Naive thymus-derived CD4-positive, alpha-beta T cell (primary cell): ENCODE results near the gene ARHGAP4. TPM values are rescaled to one million over a fixed set of nuclear protein-coding genes. Genes with fewer than 3 reads are reported as not detected.

Experiments used
- ATAC-seq: fragments of 150-1000 bp; cut with Tn5 transposase; 2 replicates; pipeline ENCODE4 v1.10.0; 2021; ENCODE audit warnings: mild to moderate bottlenecking, moderate library complexity
- CTCF ChIA-PET: fragments of 350-600 bp; sonication (Branson Sonifier 250); formaldehyde crosslinking; loops from one replicate; lab custom pipeline; 2021; ENCODE audit warnings: antibody characterized with exemption; lab: Charles Lee
- POLR2A ChIA-PET: fragments of 350-600 bp; sonication (Branson Sonifier 250); formaldehyde crosslinking; loops from one replicate; lab custom pipeline; 2021; ENCODE audit warnings: antibody characterized with exemption, inconsistent platforms; lab: Charles Lee
- DNase-seq, 9 donors: peaks; one replicate each; pipeline versions ENCODE4 v3.0.0 to v3.0.0-alpha.2; 2020 to 2022; ENCODE audit warnings: mixed read lengths in 1 of 9
- H3K27ac ChIP-seq: one replicate; pipeline ENCODE4 v1.7.0; 2013; ENCODE audit warnings: mild to moderate bottlenecking, low read depth, low read length, moderate library complexity
- H3K27me3 ChIP-seq, 2 donors: one replicate each; pipeline ENCODE4 v1.7.0; 2013; ENCODE audit warnings: low read length in 2 of 2, mild to moderate bottlenecking in 2 of 2, moderate library complexity in 2 of 2; ENCODE audit not compliant: control insufficient read depth in 2 of 2, insufficient read depth in 2 of 2
- H3K36me3 ChIP-seq, 3 experiments: 1 replicate in 2 of 3; 2 replicates in 1 of 3; pipeline ENCODE4 v1.7.0; 2013; ENCODE audit warnings: low read length in 3 of 3, mild to moderate bottlenecking in 3 of 3, moderate library complexity in 1 of 3; ENCODE audit not compliant: insufficient read depth in 3 of 3, control insufficient read depth in 2 of 3
- H3K4me1 ChIP-seq, 2 donors: one replicate each; pipeline ENCODE4 v1.7.0; 2013; ENCODE audit warnings: low read length in 2 of 2, mild to moderate bottlenecking in 2 of 2, moderate library complexity in 1 of 2; ENCODE audit not compliant: control insufficient read depth in 2 of 2, insufficient read depth in 2 of 2
- H3K4me3 ChIP-seq: 2 replicates; pipeline ENCODE4 v1.7.0; 2013; ENCODE audit warnings: mild to moderate bottlenecking, low read length
- H3K9me3 ChIP-seq, 3 experiments: 1 replicate in 2 of 3; 2 replicates in 1 of 3; pipeline ENCODE4 v1.7.0; 2013; ENCODE audit warnings: low read length in 3 of 3; ENCODE audit not compliant: control insufficient read depth in 2 of 3
- H3K27ac Mint-ChIP-seq, 9 donors: one replicate each; pipeline ENCODE4 v1.8.0; 2020 to 2022; ENCODE audit warnings: mixed read lengths in 9 of 9, mild to moderate bottlenecking in 8 of 9, moderate library complexity in 5 of 9, inconsistent platforms in 2 of 9
- H3K27me3 Mint-ChIP-seq, 5 donors: one replicate each; pipeline ENCODE4 v1.8.0; 2021 to 2022; ENCODE audit warnings: mixed read lengths in 5 of 5, mild to moderate bottlenecking in 1 of 5
- H3K36me3 Mint-ChIP-seq, 5 donors: one replicate each; pipeline ENCODE4 v1.8.0; 2020 to 2022; ENCODE audit warnings: mixed read lengths in 5 of 5, mild to moderate bottlenecking in 3 of 5, inconsistent platforms in 1 of 5
- H3K4me1 Mint-ChIP-seq, 7 donors: one replicate each; pipeline ENCODE4 v1.8.0; 2020 to 2022; ENCODE audit warnings: mixed read lengths in 7 of 7, mild to moderate bottlenecking in 3 of 7, inconsistent platforms in 1 of 7
- H3K4me3 Mint-ChIP-seq, 10 donors: one replicate each; pipeline ENCODE4 v1.8.0; 2020 to 2022; ENCODE audit warnings: mild to moderate bottlenecking in 10 of 10, mixed read lengths in 10 of 10, moderate library complexity in 6 of 10, inconsistent platforms in 2 of 10
- H3K9me3 Mint-ChIP-seq, 11 donors: one replicate each; pipeline ENCODE4 v1.8.0; 2020 to 2022; ENCODE audit warnings: mixed read lengths in 11 of 11, mild to moderate bottlenecking in 4 of 11, inconsistent platforms in 1 of 11, moderate library complexity in 1 of 11
- intact Hi-C, 2 donors: fragments of 100-400 bp; cut with micrococcal nuclease; formaldehyde crosslinking; loops; one replicate each; pipeline ENCODE4 v1.15.1; 2023
- polyA plus RNA-seq, 2 donors: library from polyadenylated mRNA; unstranded; fragments of 300-500 nt; fragmentation: Illumina TruSeq; gene quantifications; one replicate each; pipeline ENCODE4 v1.2.3, GENCODE V29; 2021
- total RNA-seq, 6 experiments: library from RNA in 5 of 6; stranded (reverse) in 5 of 6; gene quantifications; 1 replicate in 5 of 6; 2 replicates in 1 of 6; pipeline ENCODE4 v1.2.3 and lab custom pipeline; 2021 to 2026

ARHGAP4 gene
- total and polyA plus RNA-seq, 7 experiments from 2014 or later: 82.5 to 439 (median 341) TPM

DNA sequence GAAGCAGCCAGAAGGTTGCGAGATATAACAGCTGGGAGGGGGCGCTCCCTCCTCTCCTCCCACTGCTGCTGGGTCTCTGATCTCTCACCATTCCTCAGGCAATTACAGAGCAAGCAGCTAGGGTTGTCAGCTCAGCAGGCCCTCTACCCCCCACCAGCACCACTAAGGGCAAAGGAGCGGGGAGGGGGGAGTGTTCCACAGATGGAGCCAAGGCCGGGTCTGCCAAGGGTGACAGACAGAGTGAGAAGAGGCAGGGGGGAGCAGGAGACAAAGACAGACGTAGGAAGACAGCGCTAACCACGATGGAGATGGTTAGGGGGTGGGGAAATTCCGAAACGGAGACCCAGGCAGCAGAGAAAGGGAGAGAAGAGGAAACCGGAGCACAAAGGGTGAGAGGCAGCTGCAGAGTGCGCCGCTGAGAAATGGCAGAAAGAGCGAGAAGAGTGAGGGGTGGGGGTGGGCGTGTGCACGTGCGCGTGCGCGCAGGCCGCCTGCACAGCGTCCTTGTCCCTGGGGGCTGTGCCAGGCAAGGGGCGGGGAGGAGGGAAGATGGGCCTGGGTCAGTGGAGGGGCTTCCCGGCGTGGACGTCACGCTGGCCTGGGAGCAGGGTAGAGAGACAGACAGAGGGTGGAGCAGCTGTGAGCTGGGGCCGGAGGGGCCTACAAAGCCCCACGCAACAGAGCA, 47.0 kb downstream of the ARHGAP4 start:
- no peaks in the 10 kb centered on the region for H3K9me3 ChIP-seq
- ChIA-PET CTCF (interaction anchor here (0.6 kb wide), 1 partner anchor 129 kb away, joined by 5 read pairs; no protein-coding TSS in a partner anchor), POLR2A (interaction anchor here (0.6 to 1.2 kb wide), 3 partner anchors 33 to 1287 kb away, joined by 3 read pairs; no protein-coding TSS in a partner anchor)
- peaks cover 0 to 4% of the 10 kb centered on the region in 2 donors for H3K4me1 ChIP-seq
- Mint-ChIP-seq H3K36me3 (peaks cover 0 to 5% (median 0%) of the 10 kb centered on the region in 5 donors), H3K27ac (peak overlapping the region in 1 of 9 donors; percentile 18), H3K4me3 (peak overlapping the region in 5 of 10 donors; percentile 5 to 82 (median 41)), H3K27me3 (peaks cover 0 to 20% (median 13%) of the 10 kb centered on the region in 5 donors), H3K9me3 (peaks cover 0 to 3% (median 0%) of the 10 kb centered on the region in 11 donors), H3K4me1 (peaks cover 7 to 25% (median 20%) of the 10 kb centered on the region in 7 donors)
- H3K27me3 ChIP-seq: peaks cover 0 to 3% of the 10 kb centered on the region in 2 donors
- intact Hi-C loops: loop anchor here (5.0 kb wide), 2 partner anchors 47 to 62 kb away; partner anchors contain the start of gene PDZD4 (in 1 of the 2)
- DNase-seq (peak in 2 of 9 donors; percentile 37 to 42), ATAC-seq (peak; percentile 32)
- no peak overlapping the region for H3K27ac ChIP-seq
- no peak overlapping the region for H3K4me3 ChIP-seq
- no peaks in the 10 kb centered on the region for H3K36me3 ChIP-seq

DNA sequence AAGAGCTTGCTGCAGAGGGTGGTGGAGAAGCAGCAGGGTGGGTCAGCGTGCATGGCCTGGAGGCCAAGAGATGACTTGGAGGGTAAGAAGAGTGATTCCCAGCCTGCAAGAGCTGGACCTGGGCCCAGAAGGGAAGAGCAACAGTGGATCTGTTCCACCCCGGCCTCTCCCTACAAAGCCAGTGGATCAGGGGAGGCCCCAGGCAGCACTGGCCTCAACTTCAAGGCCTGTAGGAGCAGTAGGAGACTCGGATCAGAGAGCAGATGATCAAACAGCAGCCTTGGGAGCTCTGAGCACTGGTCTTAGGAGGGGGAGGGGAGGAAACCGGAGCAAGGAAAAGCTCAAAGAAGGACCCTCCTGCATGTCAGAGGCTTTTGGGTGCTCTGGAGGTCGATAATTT, 47.7 kb downstream of the ARHGAP4 start:
- Histone ChIP-seq H3K27ac (no peak overlapping the region), H3K4me3 (no peak overlapping the region), H3K9me3 (no peaks in the 10 kb centered on the region), H3K36me3 (no peaks in the 10 kb centered on the region), H3K27me3 (no peaks in the 10 kb centered on the region), H3K4me1 (peaks cover 0 to 4% of the 10 kb centered on the region in 2 donors)
- Mint-ChIP-seq H3K27me3 (peaks cover 0 to 20% (median 13%) of the 10 kb centered on the region in 5 donors), H3K9me3 (peaks cover 0 to 3% (median 0%) of the 10 kb centered on the region in 11 donors), H3K4me3 (peak overlapping the region in 4 of 10 donors; percentile 11 to 61 (median 26)), H3K36me3 (peaks cover 0 to 5% (median 0%) of the 10 kb centered on the region in 5 donors), H3K27ac (peak overlapping the region in 3 of 9 donors; percentile 17 to 69 (median 36)), H3K4me1 (peaks cover 7 to 25% (median 20%) of the 10 kb centered on the region in 7 donors)
- CTCF ChIA-PET: no interaction called here
- no peak for ATAC-seq
- intact Hi-C loops: loop anchor here (5.0 kb wide), 2 partner anchors 46 to 61 kb away; partner anchors contain the start of gene PDZD4 (in 1 of the 2)
- DNase-seq: no peak
- POLR2A ChIA-PET: interaction anchor here (1.0 to 1.2 kb wide), 2 partner anchors 34 to 69 kb away, joined by 3 read pairs; no protein-coding TSS in a partner anchor

DNA sequence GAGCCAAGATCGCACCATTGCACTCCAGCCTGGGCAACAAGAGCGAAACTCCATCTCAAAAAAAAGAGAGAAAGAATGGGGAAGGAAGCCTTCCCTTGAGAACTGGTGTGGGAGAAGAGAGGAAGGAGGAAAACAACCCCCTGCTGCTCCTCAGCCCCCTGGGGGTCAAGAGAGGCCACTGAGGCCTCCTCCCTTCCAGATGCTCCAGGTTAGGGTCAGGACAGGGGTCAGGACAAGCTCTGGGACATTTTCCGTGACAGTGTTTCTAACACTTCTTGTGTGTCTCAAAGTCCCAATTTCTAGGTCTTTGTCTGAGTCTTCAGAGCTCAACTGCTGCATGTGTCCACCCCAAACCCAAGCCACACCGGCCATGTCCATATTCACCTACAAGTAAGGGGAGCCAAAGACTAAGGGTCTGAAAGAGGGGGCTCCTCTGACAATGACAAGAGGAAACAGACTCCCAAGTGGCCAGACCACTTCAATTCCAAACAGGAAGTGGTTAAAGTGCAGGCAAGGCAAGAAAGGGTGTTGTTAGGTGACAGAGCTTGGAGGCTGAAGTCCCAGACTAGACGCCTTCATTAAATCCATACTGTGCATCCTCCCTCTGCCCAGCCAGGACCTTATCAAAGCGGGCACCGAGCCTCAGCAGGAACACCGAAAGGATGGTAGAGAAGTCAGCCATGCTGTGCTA, 48.3 kb downstream of the ARHGAP4 start:
- intact Hi-C loops: loop anchor here (5.0 kb wide), 2 partner anchors 45 to 60 kb away; partner anchors contain the start of gene PDZD4 (in 1 of the 2)
- Mint-ChIP-seq H3K9me3 (peaks cover 0 to 3% (median 0%) of the 10 kb centered on the region in 11 donors), H3K4me1 (peaks cover 7 to 25% (median 20%) of the 10 kb centered on the region in 7 donors), H3K27me3 (peaks cover 0 to 19% (median 14%) of the 10 kb centered on the region in 5 donors), H3K4me3 (peak overlapping the region in 4 of 10 donors; percentile 10 to 61 (median 27)), H3K36me3 (peaks cover 0 to 5% (median 0%) of the 10 kb centered on the region in 5 donors), H3K27ac (peak overlapping the region in 2 of 9 donors; percentile 17 to 69)
- POLR2A ChIA-PET: no interaction called here
- Histone ChIP-seq H3K9me3 (no peaks in the 10 kb centered on the region), H3K4me1 (peaks cover 0 to 4% of the 10 kb centered on the region in 2 donors), H3K27me3 (no peaks in the 10 kb centered on the region), H3K4me3 (no peak overlapping the region), H3K27ac (no peak overlapping the region), H3K36me3 (no peaks in the 10 kb centered on the region)
- CTCF ChIA-PET: no interaction called here
- DNase-seq (no peak), ATAC-seq (no peak)

DNA sequence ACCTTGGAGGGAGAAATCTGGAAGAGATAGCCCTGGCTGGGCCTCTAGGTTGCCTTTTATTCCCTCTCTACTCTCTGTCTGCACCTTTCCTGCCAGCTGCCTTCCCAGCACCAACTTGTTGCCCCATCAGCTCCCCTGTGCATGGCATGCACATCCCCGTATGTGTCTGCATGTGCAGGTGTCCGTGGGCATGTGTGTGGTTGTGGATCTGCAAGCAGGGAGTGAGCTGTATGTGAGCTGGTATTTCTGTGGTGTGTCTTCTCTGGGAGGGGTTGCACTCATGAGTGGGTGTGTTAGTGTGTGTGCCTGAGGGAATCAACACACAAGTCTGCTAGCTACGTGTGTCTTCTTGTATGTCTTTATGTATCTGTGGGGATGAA, 50.0 kb downstream of the ARHGAP4 start:
- Mint-ChIP-seq H3K9me3 (peaks cover 0 to 3% (median 0%) of the 10 kb centered on the region in 11 donors), H3K27ac (peak overlapping the region in 2 of 9 donors; percentile 64 to 72), H3K36me3 (peaks cover 0 to 5% (median 0%) of the 10 kb centered on the region in 5 donors), H3K27me3 (peaks cover 0 to 18% (median 11%) of the 10 kb centered on the region in 5 donors), H3K4me1 (peaks cover 7 to 25% (median 20%) of the 10 kb centered on the region in 7 donors), H3K4me3 (peak overlapping the region in 3 of 10 donors; percentile 4 to 45 (median 10))
- Histone ChIP-seq H3K27me3 (no peaks in the 10 kb centered on the region), H3K9me3 (no peaks in the 10 kb centered on the region), H3K4me3 (no peak overlapping the region), H3K36me3 (no peaks in the 10 kb centered on the region), H3K27ac (no peak overlapping the region), H3K4me1 (peaks cover 0 to 4% of the 10 kb centered on the region in 2 donors)
- no peak for ATAC-seq
- DNase-seq: no peak
- ChIA-PET CTCF (no interaction called here), POLR2A (interaction anchor here (0.9 to 1.0 kb wide), 2 partner anchors 49 to 166 kb away, joined by 3 read pairs; no protein-coding TSS in a partner anchor)
- intact Hi-C loops: loop anchor here (5.0 kb wide), 2 partner anchors 44 to 59 kb away; partner anchors contain the start of gene PDZD4 (in 1 of the 2)

DNA sequence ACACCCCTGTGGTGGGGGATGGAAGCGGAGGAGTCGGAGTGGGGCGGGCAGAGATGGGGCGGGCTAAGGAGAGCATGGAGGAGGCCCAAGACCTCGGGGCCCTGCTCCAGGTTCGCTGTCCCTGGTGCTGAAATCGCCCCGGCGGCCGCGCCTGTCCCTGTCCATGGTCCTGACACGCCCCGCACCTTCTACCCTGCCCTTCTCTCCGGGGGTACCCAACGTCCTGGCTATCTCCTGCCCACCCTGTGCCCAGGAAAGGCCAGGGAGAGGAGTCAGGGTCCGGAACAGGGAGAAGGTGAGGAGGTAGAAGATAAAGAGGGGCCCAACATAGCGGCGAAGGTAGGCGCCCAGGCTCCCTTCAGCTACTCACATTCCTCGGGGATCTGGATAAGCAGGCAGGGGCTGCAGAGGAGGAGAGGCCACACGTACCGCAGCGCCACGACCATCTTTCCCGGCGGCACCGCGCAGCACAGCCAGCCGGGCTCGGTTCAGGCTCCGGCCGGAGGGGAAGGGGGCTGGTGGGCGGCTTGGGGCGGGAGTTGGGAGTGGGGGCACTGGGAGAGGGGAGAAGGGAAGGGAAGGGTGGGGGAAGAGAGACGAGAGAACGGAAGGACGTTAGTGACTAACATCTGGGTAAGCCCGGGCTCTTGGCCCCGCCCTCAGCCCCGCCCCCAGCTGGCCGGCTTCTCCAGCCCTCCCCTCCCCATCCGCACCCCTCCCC, 50.5 kb downstream of the ARHGAP4 start:
- Mint-ChIP-seq H3K4me1 (peaks cover 7 to 25% (median 20%) of the 10 kb centered on the region in 7 donors), H3K36me3 (peaks cover 0 to 5% (median 0%) of the 10 kb centered on the region in 5 donors), H3K4me3 (peak overlapping the region in 2 of 10 donors; percentile 29 to 45), H3K9me3 (peaks cover 0 to 3% (median 0%) of the 10 kb centered on the region in 11 donors), H3K27me3 (peaks cover 0 to 18% (median 11%) of the 10 kb centered on the region in 5 donors), H3K27ac (peak overlapping the region in 5 of 9 donors; percentile 39 to 81 (median 66))
- Histone ChIP-seq H3K27me3 (no peaks in the 10 kb centered on the region), H3K36me3 (no peaks in the 10 kb centered on the region), H3K27ac (no peak overlapping the region), H3K4me3 (no peak overlapping the region), H3K4me1 (peaks cover 0 to 4% of the 10 kb centered on the region in 2 donors), H3K9me3 (no peaks in the 10 kb centered on the region)
- ChIA-PET CTCF (no interaction called here), POLR2A (interaction anchor here (0.9 to 1.0 kb wide), 2 partner anchors 50 to 167 kb away, joined by 3 read pairs; no protein-coding TSS in a partner anchor)
- ATAC-seq (peak; percentile 96), DNase-seq (peak; percentile 49 to 82 (median 58))
- intact Hi-C loops: loop anchor here (1.0 to 5.0 kb wide), 3 partner anchors 43 to 81 kb away; partner anchors contain the start of genes IDH3G (in 1 of the 2), PDZD4 (in 1 of the 2) and SSR4 (in 1 of the 2)
